Esophagus muscularis mucosa (tissue), 3 donors: ENCODE data around the gene HADHB.

Source experiments
- POLR2A ChIP-seq: fragments of 450-650 bp; IDR thresholded peaks from one replicate; pipeline ENCODE4 v1.6.1; 2017; ENCODE audit warnings: antibody characterized with exemption, moderate library complexity, mild to moderate bottlenecking, low read depth
- TF ChIP-seq, protein P1 (sequence below), 3 experiments: fragments of 200-600 bp in 2 of 3; fragments of 450-650 bp in 1 of 3; sonication (generic) in 2 of 3; IDR thresholded peaks; one replicate each; pipeline ENCODE4 v1.5.1; 2017 to 2019; ENCODE audit warnings: antibody characterized with exemption in 3 of 3, mild to moderate bottlenecking in 2 of 3, moderate library complexity in 1 of 3

GRCh38 chr2:26269571-26270158 is 24.9 kb downstream of the HADHB start:
- TF ChIP-seq, protein P1, sequence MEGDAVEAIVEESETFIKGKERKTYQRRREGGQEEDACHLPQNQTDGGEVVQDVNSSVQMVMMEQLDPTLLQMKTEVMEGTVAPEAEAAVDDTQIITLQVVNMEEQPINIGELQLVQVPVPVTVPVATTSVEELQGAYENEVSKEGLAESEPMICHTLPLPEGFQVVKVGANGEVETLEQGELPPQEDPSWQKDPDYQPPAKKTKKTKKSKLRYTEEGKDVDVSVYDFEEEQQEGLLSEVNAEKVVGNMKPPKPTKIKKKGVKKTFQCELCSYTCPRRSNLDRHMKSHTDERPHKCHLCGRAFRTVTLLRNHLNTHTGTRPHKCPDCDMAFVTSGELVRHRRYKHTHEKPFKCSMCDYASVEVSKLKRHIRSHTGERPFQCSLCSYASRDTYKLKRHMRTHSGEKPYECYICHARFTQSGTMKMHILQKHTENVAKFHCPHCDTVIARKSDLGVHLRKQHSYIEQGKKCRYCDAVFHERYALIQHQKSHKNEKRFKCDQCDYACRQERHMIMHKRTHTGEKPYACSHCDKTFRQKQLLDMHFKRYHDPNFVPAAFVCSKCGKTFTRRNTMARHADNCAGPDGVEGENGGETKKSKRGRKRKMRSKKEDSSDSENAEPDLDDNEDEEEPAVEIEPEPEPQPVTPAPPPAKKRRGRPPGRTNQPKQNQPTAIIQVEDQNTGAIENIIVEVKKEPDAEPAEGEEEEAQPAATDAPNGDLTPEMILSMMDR (IDR thresholded peaks at IDR 0.05): no peak
- TF ChIP-seq POLR2A: no peak
